Liver (tissue), 3 donors: Measurements from ENCODE around the gene SH3BGRL.

ENCODE experiments used
- CTCF ChIP-seq: fragments of 150-350 bp; IDR thresholded peaks from 2 replicates; pipeline ENCODE4 v1.5.1; 2017; ENCODE audit warnings: improper control_type of control experiment, low read depth, low read length; ENCODE audit not compliant: missing input control
- FOXA2 ChIP-seq: IDR thresholded peaks from 2 replicates; pipeline ENCODE4 v1.6.1; 2016; ENCODE audit warnings: antibody characterized with exemption
- HNF4G ChIP-seq: IDR thresholded peaks from 2 replicates; pipeline ENCODE4 v1.6.1; 2016; ENCODE audit warnings: antibody characterized with exemption
- NR2F2 ChIP-seq: IDR thresholded peaks from 2 replicates; pipeline ENCODE4 v1.6.1; 2016; ENCODE audit warnings: antibody characterized with exemption
- RAD21 ChIP-seq, 2 donors: IDR thresholded peaks; 2 replicates each; pipeline ENCODE4 v1.6.1; 2016; ENCODE audit warnings: antibody characterized with exemption in 2 of 2, mild to moderate bottlenecking in 2 of 2
- SP1 ChIP-seq: IDR thresholded peaks from 2 replicates; pipeline ENCODE4 v1.6.1; 2018; ENCODE audit warnings: antibody characterized with exemption, mild to moderate bottlenecking
- ZBTB33 ChIP-seq: IDR thresholded peaks from 2 replicates; pipeline ENCODE4 v1.6.1; 2016; ENCODE audit warnings: antibody characterized with exemption
- TF ChIP-seq, protein P1 (sequence below): IDR thresholded peaks from 2 replicates; pipeline ENCODE4 v1.6.1; 2016; ENCODE audit warnings: antibody characterized with exemption, mild to moderate bottlenecking
- donor health status: healthy.
- donor health status: healthy.

DNA sequence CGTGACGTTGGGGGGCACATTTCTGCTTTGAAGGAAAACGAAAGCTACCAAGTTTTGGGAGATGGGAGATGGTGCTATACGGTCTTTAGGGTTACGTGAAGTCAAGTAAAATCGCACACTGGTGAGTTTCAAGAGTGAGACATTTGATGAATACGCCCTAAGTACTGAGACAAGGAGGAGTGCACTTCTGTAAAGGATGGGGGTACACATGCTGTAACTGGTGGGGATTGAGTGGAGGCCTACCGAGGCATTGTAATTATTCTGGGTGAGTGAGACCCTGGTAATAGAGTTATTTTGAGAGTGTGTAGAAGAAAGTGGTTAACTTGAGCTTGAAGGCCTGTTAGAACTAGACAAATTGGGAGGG, 536 bp downstream of the SH3BGRL start:
- no peak for TF ChIP-seq CTCF
- TF ChIP-seq, protein P1, sequence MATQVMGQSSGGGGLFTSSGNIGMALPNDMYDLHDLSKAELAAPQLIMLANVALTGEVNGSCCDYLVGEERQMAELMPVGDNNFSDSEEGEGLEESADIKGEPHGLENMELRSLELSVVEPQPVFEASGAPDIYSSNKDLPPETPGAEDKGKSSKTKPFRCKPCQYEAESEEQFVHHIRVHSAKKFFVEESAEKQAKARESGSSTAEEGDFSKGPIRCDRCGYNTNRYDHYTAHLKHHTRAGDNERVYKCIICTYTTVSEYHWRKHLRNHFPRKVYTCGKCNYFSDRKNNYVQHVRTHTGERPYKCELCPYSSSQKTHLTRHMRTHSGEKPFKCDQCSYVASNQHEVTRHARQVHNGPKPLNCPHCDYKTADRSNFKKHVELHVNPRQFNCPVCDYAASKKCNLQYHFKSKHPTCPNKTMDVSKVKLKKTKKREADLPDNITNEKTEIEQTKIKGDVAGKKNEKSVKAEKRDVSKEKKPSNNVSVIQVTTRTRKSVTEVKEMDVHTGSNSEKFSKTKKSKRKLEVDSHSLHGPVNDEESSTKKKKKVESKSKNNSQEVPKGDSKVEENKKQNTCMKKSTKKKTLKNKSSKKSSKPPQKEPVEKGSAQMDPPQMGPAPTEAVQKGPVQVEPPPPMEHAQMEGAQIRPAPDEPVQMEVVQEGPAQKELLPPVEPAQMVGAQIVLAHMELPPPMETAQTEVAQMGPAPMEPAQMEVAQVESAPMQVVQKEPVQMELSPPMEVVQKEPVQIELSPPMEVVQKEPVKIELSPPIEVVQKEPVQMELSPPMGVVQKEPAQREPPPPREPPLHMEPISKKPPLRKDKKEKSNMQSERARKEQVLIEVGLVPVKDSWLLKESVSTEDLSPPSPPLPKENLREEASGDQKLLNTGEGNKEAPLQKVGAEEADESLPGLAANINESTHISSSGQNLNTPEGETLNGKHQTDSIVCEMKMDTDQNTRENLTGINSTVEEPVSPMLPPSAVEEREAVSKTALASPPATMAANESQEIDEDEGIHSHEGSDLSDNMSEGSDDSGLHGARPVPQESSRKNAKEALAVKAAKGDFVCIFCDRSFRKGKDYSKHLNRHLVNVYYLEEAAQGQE, result no peak
- no peak for TF ChIP-seq ZBTB33
- TF ChIP-seq HNF4G, result no peak
- TF ChIP-seq RAD21 (IDR thresholded peaks at IDR 0.05), result no peak
- TF ChIP-seq SP1, result no peak
- no peak for TF ChIP-seq FOXA2
- TF ChIP-seq NR2F2, result no peak
